ENCODE results near the gene COL5A2.

DNA sequence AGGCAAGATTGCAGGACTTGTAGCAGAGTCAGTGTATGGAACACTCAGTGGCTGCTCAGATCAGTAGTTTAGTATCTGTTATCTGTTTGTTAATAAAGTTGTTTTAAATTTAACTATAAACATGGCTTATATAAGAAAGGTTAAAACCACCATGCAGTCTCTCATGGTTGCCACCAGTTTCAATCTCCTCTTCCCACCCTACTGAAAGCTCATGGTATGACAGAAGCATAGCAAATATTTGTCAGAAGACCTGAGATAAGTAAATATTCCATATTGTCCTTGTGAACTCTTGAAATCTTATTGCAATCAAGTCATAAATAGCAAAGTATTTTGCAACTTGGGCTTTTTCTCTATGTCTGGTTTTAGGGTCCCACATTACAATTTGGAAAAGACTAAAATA is 2.1 kb upstream of the COL5A2 start:
- TF ChIP-seq, protein P1, sequence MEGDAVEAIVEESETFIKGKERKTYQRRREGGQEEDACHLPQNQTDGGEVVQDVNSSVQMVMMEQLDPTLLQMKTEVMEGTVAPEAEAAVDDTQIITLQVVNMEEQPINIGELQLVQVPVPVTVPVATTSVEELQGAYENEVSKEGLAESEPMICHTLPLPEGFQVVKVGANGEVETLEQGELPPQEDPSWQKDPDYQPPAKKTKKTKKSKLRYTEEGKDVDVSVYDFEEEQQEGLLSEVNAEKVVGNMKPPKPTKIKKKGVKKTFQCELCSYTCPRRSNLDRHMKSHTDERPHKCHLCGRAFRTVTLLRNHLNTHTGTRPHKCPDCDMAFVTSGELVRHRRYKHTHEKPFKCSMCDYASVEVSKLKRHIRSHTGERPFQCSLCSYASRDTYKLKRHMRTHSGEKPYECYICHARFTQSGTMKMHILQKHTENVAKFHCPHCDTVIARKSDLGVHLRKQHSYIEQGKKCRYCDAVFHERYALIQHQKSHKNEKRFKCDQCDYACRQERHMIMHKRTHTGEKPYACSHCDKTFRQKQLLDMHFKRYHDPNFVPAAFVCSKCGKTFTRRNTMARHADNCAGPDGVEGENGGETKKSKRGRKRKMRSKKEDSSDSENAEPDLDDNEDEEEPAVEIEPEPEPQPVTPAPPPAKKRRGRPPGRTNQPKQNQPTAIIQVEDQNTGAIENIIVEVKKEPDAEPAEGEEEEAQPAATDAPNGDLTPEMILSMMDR (conservative IDR thresholded peaks at IDR 0.05) = no peak
- no peak for TF ChIP-seq ZFX (IDR thresholded peaks at IDR 0.05)
